22Rv1 (cell line): ENCODE results near the gene PHACTR1.

Experiments used
- CTCF ChIP-seq: fragments of 450-650 bp; IDR thresholded peaks from 2 replicates; pipeline ENCODE4 v1.5.1; 2017; ENCODE audit warnings: mild to moderate bottlenecking
- ZFX ChIP-seq: fragments of 450-650 bp; IDR thresholded peaks from 2 replicates; pipeline ENCODE4 v1.6.1; 2017; ENCODE audit warnings: antibody characterized with exemption, borderline replicate concordance

- TF ChIP-seq CTCF (no peak), ZFX (no peak)
These were observed 157.1 kb downstream of the PHACTR1 start for GRCh38 chr6:12873691-12874090.
